Measurements from ENCODE around the gene OR8G1.

DNA sequence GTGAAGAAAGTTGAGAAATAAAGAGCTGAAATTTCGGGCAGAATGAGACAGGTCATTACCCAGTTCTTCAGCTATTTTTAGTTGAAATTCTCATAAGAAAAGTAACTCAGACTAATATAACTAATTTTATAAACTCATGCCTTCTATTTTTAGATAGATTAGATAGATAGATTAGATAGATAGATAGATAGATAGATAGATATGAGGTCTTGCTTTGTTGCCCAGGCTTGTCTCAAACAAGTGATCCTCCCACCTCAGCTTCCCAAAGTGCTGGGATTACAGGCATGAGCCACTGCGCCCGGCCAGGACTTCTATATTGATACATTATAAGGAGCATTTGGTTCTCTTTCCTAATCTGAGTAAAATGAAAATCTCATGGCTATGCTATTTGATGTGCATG lies 26.9 kb upstream of the OR8G1 start:
- TF ChIP-seq, protein P1, sequence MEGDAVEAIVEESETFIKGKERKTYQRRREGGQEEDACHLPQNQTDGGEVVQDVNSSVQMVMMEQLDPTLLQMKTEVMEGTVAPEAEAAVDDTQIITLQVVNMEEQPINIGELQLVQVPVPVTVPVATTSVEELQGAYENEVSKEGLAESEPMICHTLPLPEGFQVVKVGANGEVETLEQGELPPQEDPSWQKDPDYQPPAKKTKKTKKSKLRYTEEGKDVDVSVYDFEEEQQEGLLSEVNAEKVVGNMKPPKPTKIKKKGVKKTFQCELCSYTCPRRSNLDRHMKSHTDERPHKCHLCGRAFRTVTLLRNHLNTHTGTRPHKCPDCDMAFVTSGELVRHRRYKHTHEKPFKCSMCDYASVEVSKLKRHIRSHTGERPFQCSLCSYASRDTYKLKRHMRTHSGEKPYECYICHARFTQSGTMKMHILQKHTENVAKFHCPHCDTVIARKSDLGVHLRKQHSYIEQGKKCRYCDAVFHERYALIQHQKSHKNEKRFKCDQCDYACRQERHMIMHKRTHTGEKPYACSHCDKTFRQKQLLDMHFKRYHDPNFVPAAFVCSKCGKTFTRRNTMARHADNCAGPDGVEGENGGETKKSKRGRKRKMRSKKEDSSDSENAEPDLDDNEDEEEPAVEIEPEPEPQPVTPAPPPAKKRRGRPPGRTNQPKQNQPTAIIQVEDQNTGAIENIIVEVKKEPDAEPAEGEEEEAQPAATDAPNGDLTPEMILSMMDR (IDR thresholded peaks at IDR 0.05), result no peak
- no peak for TF ChIP-seq POLR2A (IDR thresholded peaks at IDR 0.05)

All from prostate gland (tissue), 2 donors.